Pulmonary artery endothelial cell (primary cell): ENCODE data around the gene FMN2. TPM values are rescaled to one million over a fixed set of nuclear protein-coding genes. Genes with fewer than 3 reads are reported as not detected.
"Not testable (repeated sequence)": the region's sequence is repeated elsewhere in the genome, so short reads cannot be mapped to it uniquely, and the experiment has no call there.

Experiments
- DNase-seq: peaks from one replicate; pipeline ENCODE4 v3.0.0-alpha.2; 2011; ENCODE audit warnings: low read depth, low spot score
- total RNA-seq: library from RNA; depleted of rRNA; stranded (reverse); fragments of >200 nt; gene quantifications from 2 replicates; pipeline ENCODE4 v1.2.3, GENCODE V29; 2014

Gene FMN2
- total RNA-seq, 1 donor from 2014 or later: not detected

DNA sequence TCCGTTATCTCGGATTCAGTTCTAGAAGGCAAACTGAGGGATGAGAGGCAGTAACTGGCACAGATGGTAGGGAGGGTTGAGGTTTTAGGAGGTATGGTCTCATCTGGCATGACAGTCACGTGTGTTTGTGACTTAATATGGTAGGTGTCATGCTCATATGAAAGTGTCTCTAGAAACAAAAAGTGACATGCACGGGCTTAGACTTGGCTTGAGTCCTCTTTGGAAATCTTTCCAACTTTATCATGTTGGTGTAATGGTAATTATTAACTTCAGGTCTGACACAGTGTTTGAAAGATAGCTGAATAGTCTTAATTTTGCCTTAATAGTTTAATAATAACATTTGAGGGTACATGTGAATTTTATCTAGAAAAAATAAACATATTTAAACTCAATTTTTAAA is 218.1 kb downstream of the FMN2 start:
- DNase-seq: no peak

DNA sequence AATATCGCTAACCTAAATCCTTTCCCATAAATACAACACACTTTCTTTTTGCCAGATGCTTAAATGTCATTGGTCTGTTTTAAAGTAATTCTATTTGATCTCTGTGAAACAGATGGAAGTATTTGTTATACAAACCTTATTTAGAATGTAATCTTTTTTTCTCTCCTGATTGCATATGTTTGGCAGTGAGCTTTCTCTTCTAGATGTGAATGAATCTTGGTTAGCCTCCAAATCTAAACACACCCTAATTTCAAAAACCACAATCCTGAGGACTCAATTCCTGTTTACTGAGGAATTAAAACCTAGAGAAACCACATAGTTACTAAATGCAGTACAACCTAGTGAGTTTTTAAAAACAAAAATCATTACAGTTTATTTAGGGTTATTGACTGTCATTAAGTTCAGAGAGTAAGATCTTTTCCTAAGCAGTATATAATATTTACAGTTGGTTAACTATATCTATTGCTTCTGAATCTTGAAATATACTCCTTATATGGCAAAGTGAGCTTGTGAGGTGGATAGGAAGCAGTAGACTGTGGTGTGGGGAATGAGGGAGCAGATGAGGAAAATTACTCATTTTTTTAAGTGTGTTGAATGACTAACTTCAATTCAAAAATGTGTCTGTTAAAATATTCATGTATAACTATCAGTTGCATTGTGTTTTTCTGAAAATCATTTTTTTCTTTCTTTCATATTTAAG is 218.7 kb downstream of the FMN2 start:
- no peak for DNase-seq

DNA sequence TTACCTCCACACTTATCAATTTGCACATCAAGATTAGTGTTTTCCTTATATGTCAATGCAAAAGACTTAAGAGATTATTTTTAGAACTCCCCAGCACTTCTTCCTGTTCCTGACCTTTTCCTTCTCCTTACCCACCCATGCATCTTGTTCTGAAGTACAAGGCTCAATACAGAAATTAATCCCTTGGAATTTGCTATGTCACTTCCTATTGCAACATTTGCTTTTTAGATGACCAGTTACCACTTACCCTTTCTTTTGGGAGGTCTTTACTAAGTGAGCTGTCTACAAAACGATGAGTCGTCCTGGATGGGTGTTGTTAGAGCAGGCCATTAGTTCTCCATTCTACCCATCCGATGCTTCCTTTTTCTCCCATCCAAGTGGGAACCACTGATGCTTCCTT is 221.2 kb downstream of the FMN2 start:
- DNase-seq: no peak

DNA sequence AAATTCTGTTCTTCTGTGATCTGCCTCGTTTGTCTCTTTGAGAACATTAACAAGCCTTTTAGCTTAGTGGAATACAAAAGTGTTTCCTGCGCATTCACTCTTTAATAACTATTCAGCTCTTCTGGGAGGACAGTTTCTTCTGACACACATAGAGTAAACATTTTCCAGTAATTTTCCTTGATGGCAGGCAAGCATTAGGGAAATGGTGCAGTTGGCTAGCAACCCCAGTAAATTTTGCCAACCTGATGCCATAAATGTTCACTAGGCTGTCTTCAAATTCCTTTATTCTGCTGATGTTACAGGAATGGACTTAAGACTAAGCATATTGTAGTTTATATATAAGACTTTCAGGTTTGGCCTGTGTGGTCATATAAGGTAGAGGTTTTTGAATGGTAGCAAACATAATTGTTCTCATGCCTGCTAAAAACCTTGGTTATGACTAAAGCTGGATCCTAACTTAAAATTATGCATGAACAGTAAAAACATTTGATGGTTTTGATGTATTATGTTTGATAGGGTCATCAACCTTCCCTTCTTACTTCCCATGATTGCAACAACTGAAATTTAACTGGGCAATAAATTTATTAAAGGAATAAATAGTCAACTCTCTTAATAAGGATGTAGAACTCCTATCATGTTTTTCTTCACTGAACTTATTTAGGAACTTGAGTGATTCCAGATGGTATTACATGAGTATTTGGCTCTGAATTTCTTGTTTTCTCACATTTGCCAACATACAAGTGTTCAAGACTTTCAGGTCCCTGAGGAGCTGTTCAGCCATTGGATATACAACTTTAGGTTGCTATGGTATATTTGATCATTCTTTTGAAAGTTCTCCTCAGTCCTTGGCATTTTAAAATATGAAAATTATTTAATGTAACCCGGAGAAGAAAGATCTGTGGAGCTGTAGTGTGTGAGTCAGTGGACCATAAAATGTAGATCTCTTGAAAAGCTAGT is 223.4 kb downstream of the FMN2 start:
- DNase-seq: no peak

DNA sequence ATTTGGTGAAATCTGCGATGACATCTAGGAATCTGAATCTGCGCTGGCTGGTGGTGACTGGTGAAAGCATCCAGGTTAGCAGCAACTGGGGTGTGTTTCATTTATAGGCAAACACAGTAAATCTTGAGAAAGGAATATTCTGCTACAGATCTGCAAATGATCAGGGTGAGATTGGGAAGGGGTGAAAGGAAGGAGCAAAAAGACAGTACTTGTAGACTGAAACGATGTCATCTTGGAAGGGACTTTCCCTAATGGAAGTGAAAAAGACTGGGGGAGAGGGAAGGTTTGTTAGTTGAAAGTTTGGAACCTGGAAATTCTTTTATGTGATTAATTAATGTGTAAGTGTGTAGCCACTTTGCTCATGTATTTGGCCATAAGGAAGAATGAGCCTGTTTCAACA is 228.3 kb downstream of the FMN2 start:
- no peak for DNase-seq

DNA sequence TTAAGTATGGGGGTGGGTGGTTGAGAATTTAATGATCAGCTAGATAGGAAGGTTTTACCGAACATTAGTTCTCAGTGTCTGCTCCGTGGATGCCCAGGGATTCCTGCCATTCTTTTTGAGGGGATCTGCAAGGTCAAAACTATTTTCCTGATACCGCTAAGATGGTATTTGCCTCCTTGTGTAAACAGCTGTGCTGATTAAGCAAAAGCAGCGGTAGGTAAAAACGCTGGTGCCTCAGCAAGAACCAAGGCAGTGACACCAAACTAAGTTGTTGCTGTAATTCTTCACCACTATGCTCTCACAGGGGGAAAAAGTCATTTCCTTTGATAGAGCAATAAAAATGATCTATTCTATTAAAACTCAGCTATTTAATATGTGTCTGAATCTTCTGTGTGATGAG is 229.0 kb downstream of the FMN2 start:
- no peak for DNase-seq

DNA sequence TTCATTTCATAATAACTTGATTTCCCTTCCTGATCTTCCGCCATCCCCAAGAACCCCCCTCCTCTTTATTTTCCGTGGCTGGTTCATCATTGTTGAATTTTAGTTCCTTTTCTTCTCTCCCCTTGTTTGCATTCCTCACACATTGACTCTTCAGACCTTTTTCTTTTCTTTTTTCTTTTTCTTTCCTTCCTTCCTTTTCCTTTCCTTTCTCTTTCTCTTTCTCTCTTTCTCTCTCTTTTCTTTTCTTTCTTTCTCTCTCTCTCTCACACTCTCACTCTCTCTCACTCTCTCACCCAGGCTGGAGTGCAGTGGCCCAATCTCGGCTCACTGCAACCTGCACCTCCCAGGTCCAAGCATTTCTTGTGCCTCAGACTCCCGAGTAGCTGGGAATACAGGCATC is 231.3 kb downstream of the FMN2 start:
- no peak for DNase-seq

DNA sequence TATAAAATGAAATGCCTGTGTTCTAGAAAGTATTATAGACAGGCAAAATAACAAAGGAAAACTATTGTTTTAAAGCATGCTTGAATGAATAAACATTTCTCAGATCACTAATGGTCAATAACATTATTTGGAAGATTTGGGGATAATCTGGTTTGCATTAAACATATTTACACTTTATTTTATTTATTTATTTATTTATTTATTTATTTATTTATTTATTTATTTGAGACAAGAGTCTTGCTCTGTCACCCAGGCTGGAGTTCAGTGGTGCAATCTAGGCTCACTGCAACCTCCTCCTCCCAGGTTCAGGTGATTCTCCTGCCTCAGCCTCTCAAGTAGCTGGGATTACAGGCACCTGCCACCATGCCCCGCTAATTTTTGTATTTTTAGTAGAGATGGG is 236.7 kb downstream of the FMN2 start:
- not testable (repeated sequence) for DNase-seq

DNA sequence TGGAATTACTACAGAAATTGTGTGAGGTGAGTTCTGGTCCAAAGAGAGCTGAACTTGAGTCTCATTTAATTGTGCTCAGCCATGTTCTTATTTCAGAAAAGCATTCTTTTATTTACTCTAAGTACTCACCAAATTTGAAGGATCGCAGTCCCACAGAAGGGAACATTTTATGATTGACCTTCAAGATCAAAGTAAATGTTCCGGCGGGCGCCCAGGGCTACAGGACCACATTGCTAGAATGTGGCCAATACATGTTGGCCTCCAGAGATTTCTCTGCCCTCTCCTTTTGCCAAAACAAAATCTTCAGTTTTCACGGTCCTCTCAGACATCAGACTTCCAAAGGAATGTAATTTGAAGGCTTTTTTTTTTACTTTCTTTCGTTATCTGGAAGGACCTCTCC is 237.8 kb downstream of the FMN2 start:
- no peak for DNase-seq

DNA sequence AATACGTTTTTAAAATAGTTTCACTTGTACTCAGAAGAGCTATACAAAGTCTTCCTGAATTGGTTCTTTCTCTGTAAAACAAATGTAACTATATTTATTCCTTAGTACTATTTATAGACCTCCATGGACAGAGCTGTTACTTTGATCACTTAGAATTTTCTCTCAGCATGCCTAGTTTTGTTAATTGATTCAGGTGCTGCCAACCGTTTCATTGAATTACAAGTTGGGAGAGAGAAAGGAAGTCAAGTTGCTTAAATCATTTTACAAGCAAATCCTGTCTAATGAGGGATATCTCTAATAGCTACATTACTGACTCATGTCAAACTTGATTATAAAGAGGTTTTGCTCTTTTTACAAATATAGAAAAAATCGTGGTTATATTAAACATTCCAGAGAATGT is 241.0 kb downstream of the FMN2 start:
- no peak for DNase-seq

DNA sequence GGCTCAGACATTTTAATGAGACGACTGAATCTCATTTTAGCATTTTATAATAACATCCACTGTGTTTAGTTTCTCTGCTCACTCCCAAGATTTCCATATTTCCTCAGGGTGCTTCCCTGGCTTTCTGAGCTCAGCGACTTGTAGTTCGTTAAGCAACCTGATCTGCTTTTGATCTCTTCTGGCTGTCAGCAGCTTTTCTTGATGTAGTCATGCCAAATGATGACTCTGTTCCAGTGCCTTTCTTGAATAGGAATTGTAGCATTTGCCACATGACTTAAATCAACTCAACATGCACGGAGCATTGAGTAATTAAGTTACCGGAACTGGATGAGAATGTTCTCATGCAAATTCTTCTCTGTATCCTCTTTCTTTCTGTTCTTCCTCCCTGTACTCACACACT is 246.1 kb downstream of the FMN2 start:
- DNase-seq: no peak

DNA sequence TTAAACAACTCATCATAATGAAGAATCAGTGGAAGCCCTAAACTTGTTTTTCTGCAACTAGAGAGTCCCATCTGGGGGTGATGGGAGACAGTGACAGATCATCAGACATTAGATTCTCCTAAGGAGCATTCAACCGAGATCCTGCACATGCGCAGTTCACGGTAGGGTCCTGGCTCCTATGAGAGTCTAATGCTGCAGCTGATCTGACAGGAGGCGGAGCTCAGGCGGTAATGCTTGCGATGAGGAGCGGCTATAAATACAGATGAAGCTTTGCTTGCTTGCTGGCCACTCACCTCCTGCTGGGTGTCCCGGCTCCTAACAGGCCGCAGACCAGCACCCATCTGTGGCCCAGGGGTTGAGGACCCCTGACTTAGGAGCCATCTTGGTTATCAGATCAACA is 247.2 kb downstream of the FMN2 start:
- DNase-seq: no peak

DNA sequence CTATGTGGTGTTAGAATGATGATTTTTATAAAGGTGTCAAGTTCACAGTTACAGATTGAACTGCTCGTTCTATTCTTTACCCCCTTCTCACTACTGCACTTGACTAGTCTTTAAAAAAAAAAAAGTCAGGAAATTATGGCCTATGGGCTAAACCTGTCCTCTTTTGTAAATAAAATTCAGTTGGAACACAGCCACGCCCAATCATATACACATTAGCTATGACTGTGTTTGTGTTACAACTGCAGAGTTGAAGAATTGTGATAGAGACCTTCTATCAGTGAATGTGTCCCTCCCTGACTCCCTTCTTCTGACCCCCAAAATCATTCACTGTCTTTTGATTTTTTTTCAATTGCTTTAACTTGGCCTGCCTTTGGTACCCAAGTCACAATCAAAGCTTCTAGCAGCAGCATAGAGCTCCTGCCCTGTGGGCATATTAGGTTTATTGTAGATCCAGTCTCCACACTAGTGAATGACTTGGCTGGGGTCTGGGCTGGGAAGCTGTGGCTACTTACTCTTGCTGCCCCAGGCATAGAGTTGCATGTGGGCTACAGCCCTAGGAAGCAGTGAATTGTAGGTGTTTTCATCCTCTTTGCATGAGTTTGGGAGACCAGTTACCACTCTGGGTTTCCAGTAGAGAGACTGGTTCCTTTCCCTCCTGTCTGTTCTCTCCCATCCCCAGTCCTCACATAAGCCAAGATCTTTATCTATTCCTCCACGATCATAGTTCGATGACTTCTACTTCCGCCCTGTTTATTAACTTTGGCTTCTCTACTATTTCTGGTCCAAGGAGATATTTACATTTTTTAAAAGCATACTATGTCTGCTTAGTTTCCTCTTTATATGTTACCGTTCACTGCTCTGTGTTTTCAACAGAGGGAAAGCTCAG is 249.9 kb downstream of the FMN2 start:
- no peak for DNase-seq

DNA sequence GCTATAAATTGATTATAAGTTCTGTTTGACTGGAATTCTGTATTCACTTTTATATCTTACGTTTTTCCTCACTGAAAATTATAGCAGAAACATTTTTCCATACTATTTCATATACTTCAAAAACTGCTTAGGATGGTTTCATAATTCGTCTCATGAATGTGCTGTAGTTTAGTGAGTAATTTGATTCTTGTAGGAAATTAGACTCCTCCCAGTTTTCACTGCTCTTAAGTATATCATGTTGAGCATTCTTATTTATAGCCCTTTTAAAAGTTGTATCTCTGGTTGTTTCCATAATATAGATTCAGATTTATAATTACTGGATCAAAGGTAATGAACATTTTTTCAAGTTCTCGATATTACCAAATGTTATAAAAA is 250.6 kb downstream of the FMN2 start:
- no peak for DNase-seq

DNA sequence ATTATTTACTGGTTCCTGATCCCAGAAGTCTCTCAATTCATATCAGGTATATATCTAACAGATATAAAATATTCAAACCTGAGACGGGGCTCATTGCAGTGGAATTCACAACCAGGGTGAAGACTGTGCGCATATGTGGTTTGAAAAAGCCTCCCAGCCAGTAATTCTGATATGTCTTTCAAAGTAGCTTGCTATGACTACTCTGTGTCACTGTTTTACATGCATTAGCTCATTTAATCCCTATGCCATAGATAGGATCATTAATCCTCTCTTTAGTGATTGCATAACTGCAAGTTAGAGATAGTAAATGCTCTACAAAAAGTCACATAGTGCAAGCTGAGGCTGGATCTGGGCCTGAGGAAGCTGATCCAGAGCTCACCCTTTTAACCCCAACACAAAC is 251.4 kb downstream of the FMN2 start:
- no peak for DNase-seq

DNA sequence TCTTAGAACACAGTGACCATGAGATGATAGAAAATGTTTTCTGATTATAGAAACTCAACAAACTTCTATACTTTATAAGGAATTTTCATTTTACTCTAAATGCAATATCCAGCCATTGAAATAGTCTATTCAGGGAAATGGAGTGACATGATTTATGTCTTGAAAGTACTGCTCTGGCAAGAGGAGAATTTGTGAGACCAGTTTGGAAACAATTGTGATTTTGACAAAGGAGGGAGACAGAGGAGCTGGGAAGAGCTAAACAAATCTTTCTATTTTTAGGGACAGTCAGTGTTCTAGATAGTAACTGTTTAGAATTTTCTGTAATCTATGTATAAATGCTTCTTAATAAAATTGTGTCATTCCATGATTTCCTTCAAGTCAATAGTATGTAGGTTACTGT is 252.3 kb downstream of the FMN2 start:
- no peak for DNase-seq

DNA sequence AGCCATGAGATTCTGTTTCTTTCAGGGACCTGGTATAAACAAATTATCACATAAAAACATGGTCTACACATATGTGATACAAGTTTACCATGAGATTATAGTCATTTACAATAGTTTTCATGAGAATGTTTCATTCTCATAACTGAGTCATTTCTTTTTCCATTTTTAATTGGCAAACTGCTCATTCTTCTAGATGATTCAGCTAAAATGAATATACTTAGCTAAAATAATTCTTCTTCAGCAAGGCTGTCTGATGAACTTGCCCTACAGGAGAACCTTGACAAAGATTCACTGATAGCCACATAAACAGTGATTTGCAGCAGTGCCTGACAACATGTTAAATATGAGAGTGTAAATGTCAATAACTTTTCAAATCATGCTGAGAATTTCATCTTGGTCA is 253.2 kb downstream of the FMN2 start:
- no peak for DNase-seq

DNA sequence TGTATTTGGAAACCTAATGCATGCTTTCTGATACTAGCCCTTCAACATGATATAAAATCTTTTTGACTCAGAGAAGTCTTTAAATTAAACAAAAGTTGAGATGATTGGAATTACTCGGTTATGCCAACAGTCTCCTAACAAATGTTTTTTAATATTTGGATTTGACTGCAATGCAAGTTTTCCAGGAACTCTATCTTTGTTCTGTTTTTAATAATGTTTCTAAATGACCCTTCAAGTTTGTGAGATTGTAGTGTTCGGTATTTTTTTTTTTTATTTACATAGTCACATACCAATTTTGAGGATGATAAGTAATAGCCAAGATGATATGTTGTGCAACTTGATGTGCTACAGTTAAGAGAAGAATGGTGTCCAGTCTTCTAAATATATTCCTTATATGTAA is 258.0 kb downstream of the FMN2 start:
- DNase-seq: no peak

DNA sequence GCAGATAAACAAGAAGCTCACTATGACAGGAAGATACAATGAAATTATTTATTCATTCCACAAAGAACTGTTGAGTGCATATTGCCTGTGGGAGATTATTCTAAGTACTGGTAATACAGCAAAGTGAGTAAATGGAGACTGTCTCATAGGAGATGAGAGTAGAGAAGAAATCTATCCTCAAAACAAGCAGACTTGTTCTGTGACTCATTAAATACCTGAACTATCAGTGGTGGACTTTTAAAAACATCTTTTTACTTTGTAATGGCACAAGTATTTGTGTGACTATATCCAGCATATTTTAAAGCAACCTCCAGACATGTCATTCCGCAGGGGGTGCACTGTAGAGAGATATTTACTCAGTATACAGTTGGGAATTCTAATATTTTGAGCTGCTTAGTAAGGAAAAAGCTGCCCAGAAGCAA is 259.2 kb downstream of the FMN2 start:
- no peak for DNase-seq

DNA sequence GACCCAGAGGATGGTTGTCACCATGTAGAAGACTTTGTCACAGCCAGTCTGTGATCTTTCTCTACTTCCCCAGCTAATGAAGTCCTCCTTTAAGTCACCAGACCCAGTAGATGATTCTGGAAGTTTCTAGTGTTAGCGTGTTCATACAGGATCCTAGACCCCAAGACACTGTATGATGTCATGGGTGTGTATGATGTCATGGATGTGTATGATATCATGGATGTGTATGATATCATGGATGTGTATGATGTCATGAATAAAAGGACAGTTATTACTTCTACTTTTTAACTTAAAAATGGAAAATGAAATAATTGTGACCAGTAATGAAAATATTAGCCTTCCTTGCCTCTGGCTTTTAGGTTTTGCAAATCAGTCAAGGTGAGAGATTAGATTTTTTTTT is 260.0 kb downstream of the FMN2 start:
- no peak for DNase-seq

DNA sequence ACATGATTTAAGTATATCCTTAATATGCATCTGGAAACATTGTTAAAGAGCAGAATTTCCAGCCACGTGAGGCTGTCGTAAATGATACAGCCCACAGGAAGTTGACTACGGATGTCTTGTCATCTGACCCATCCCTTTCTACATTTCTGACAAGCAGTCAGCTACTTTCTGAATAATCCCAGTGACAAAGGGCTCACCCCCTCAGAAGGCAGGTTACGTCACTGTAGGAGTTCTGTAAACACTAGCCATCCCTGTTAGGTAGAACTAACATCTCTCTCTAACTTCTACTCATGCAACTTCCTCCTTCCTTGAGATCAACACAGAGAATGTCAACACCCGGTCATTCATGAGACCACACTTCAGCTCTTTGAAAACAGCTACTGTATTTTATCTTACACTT is 261.1 kb downstream of the FMN2 start:
- no peak for DNase-seq

DNA sequence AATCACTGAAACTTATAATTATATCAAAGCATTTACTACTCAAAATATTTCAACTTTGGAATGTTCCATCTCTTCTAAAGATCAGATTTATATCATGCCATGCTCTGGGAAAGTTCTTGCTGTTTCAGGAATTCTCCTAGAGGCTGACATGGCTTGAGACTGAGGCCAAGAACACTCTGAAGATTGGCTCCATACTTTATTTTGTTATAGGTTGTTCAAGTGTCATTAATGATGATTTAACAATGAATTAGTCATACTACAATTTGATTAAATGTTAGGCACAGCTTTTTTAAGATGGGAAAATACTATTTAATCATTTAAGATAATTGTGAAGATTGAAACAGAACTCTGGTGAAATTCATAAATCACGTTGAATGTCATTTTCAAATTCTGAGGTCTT is 264.9 kb downstream of the FMN2 start:
- DNase-seq: no peak
